ENCODE results near the gene RASD1. TPM values are rescaled to one million over a fixed set of nuclear protein-coding genes. Genes with fewer than 3 reads are reported as not detected.

The RASD1 gene
- total RNA-seq, 3 donors from 2014 or later (not counting 1 experiment from before 2014, with no cell fraction given) = 0.60 to 2.4 (median 1.2) TPM

DNA sequence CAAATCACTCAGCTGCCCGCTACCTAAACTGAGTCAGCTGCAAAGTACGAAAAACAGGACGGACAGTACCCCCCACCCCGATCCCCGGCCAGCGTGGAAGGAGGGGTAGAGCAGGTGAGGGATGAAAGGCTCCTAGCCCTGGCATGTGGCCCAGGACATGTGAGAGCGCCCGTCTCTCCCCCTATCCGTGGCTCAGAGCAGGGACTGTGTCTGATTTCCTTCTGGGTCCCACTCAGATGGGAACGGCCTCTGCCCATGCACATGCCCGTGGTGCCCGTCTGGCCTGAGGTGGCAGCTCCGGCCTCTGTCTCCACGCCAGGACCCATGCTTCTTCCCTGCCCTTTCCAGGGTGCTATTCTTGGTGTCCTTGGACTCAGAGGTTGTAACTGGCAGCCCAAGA lies 30.2 kb upstream of the RASD1 start:
- no peaks in the 10 kb centered on the region for H3K27me3 ChIP-seq (ENCODE audit: control insufficient read depth, insufficient read depth, low read length)
- H3K4me3 ChIP-seq (ENCODE audit: low read length) = no peak overlapping the region
- intact Hi-C loops (cut with micrococcal nuclease) = no loop called here
- H3K27ac ChIP-seq (ENCODE audit: low read length) = no peak overlapping the region
- H3K9me3 ChIP-seq (ENCODE audit: control insufficient read depth, insufficient read depth, low read length) = no peaks in the 10 kb centered on the region
- Mint-ChIP-seq H3K27me3 (ENCODE audit: low read depth in 2 of 2) (no peaks in the 10 kb centered on the region), H3K4me1 (peaks cover 0 to 5% of the 10 kb centered on the region in 2 donors), H3K4me3 (no peak overlapping the region), H3K27ac (no peak overlapping the region), H3K36me3 (no peaks in the 10 kb centered on the region), H3K9me3 (no peaks in the 10 kb centered on the region)
- TF ChIP-seq, protein P1, sequence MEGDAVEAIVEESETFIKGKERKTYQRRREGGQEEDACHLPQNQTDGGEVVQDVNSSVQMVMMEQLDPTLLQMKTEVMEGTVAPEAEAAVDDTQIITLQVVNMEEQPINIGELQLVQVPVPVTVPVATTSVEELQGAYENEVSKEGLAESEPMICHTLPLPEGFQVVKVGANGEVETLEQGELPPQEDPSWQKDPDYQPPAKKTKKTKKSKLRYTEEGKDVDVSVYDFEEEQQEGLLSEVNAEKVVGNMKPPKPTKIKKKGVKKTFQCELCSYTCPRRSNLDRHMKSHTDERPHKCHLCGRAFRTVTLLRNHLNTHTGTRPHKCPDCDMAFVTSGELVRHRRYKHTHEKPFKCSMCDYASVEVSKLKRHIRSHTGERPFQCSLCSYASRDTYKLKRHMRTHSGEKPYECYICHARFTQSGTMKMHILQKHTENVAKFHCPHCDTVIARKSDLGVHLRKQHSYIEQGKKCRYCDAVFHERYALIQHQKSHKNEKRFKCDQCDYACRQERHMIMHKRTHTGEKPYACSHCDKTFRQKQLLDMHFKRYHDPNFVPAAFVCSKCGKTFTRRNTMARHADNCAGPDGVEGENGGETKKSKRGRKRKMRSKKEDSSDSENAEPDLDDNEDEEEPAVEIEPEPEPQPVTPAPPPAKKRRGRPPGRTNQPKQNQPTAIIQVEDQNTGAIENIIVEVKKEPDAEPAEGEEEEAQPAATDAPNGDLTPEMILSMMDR (IDR thresholded peaks at IDR 0.05) = no peak
- ATAC-seq = no peak
- no peak for DNase-seq
- H3K36me3 ChIP-seq (ENCODE audit: control insufficient read depth, insufficient read depth, low read length) = no peaks in the 10 kb centered on the region
- no peaks in the 10 kb centered on the region for H3K4me1 ChIP-seq (ENCODE audit: control insufficient read depth, insufficient read depth, low read length)
- WGBS (ENCODE audit: insufficient coverage) = 91% methylated on average over 14 of the region's 14 CpGs

DNA sequence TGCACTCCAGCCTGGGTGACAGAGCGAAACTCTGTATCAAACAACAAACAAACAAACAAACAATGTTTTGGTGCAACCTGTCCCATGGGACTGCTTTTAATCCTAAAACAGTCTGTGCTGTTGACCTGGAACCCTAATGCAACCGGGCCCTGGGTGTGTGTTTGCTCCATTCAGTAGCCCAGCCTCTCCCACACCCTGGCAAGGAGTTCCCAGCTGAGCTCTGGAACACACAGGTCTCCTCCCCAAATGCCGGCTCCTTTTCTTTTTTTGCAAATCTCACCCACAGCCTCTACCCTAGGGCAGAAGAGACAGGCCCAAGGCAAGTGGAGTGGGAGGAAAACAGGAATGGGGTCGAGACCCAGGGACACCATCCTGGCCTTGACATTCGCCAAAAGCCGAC lies 29.8 kb upstream of the RASD1 start:
- intact Hi-C loops (cut with micrococcal nuclease) = no loop called here
- Mint-ChIP-seq H3K27ac (no peak overlapping the region), H3K9me3 (no peaks in the 10 kb centered on the region), H3K4me1 (peaks cover 0 to 5% of the 10 kb centered on the region in 2 donors), H3K27me3 (ENCODE audit: low read depth in 2 of 2) (no peaks in the 10 kb centered on the region), H3K36me3 (no peaks in the 10 kb centered on the region), H3K4me3 (no peak overlapping the region)
- ATAC-seq = no peak
- no peak for DNase-seq
- TF ChIP-seq, protein P1 (IDR thresholded peaks at IDR 0.05) = no peak
- WGBS (ENCODE audit: insufficient coverage) = 95% methylated on average over 5 of the region's 6 CpGs
- no peaks in the 10 kb centered on the region for H3K9me3 ChIP-seq (ENCODE audit: control insufficient read depth, insufficient read depth, low read length)
- H3K27me3 ChIP-seq (ENCODE audit: control insufficient read depth, insufficient read depth, low read length) = no peaks in the 10 kb centered on the region
- H3K36me3 ChIP-seq (ENCODE audit: control insufficient read depth, insufficient read depth, low read length) = no peaks in the 10 kb centered on the region
- H3K4me3 ChIP-seq (ENCODE audit: low read length) = no peak overlapping the region
- H3K27ac ChIP-seq (ENCODE audit: low read length) = no peak overlapping the region
- H3K4me1 ChIP-seq (ENCODE audit: control insufficient read depth, insufficient read depth, low read length) = no peaks in the 10 kb centered on the region

DNA sequence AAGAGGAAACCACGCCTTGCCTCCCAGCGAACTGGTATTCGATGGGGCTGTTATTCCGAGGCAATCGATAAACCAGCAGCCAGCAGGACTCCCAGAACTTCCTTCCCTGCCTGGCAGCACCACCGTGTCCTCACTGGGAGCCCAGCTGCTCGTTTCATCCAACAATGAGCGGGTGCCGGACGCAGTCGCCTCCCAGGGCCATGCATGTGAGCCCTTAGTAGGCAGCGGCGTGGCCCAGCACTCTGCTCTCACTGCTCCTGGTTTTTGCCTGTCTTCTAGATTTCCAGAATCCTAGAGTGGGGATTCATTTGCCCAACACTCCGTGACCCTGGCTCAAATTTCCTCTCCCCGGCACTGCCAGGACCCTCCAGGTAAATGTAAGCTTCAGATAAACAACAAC lies 29.1 kb upstream of the RASD1 start:
- H3K4me3 ChIP-seq (ENCODE audit: low read length) = no peak overlapping the region
- H3K36me3 Mint-ChIP-seq = no peaks in the 10 kb centered on the region
- no peaks in the 10 kb centered on the region for H3K36me3 ChIP-seq (ENCODE audit: control insufficient read depth, insufficient read depth, low read length)
- H3K9me3 ChIP-seq (ENCODE audit: control insufficient read depth, insufficient read depth, low read length) = no peaks in the 10 kb centered on the region
- no peaks in the 10 kb centered on the region for H3K27me3 Mint-ChIP-seq (ENCODE audit: low read depth in 2 of 2)
- DNase-seq (no peak), ATAC-seq (no peak)
- H3K9me3 Mint-ChIP-seq = no peaks in the 10 kb centered on the region
- no peak overlapping the region for H3K27ac ChIP-seq (ENCODE audit: low read length)
- TF ChIP-seq, protein P1 (IDR thresholded peaks at IDR 0.05) = no peak
- no peak overlapping the region for H3K4me3 Mint-ChIP-seq
- 75% methylated on average over 15 of the region's 15 CpGs for WGBS (ENCODE audit: insufficient coverage)
- H3K4me1 Mint-ChIP-seq = peaks cover 0 to 5% of the 10 kb centered on the region in 2 donors
- H3K27me3 ChIP-seq (ENCODE audit: control insufficient read depth, insufficient read depth, low read length) = no peaks in the 10 kb centered on the region
- H3K27ac Mint-ChIP-seq = no peak overlapping the region
- H3K4me1 ChIP-seq (ENCODE audit: control insufficient read depth, insufficient read depth, low read length) = no peaks in the 10 kb centered on the region
- intact Hi-C loops (cut with micrococcal nuclease) = no loop called here

DNA sequence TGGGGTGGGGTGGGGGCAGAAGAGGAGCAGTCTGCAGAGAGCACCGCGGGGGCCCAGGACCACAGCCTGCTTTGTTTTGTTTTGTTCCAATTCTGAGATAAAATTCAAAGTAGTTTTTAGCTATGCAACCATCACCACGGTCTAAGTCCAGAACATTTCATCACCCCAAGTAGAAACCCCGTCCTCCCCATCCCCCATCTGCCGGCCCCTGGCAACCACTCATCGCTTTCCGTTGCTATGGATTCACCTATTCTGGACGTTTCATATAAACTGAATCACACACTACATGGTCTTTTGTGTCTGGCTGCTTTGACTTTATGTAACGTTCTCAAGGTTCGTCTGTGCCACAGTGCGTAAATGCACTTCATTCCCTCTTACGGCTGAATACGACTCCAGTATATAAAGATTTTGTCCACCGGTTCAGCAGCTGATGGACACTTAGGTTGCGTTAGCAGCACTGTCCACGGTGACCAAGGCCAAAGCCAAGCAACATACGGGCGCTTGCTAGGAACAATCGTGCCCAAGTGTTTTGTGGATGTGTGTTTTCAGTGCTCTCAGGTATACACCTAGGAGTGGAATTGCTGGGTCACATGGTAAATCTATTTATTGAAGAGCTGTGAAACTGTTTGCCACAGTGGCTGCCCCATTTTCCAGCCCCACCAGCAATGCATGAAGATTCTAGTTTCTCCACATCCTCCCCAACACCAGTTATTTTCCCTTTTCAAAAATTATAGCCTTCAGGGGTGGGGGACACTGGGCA lies 27.7 kb upstream of the RASD1 start:
- Histone ChIP-seq H3K27ac (ENCODE audit: low read length) (no peak overlapping the region), H3K4me1 (ENCODE audit: control insufficient read depth, insufficient read depth, low read length) (no peaks in the 10 kb centered on the region), H3K4me3 (ENCODE audit: low read length) (no peak overlapping the region), H3K27me3 (ENCODE audit: control insufficient read depth, insufficient read depth, low read length) (no peaks in the 10 kb centered on the region), H3K36me3 (ENCODE audit: control insufficient read depth, insufficient read depth, low read length) (no peaks in the 10 kb centered on the region), H3K9me3 (ENCODE audit: control insufficient read depth, insufficient read depth, low read length) (no peaks in the 10 kb centered on the region)
- intact Hi-C loops (cut with micrococcal nuclease) = no loop called here
- Mint-ChIP-seq H3K9me3 (no peaks in the 10 kb centered on the region), H3K27ac (no peak overlapping the region), H3K4me3 (no peak overlapping the region), H3K36me3 (no peaks in the 10 kb centered on the region), H3K4me1 (peaks cover 0 to 5% of the 10 kb centered on the region in 2 donors), H3K27me3 (ENCODE audit: low read depth in 2 of 2) (no peaks in the 10 kb centered on the region)
- DNase-seq (no peak), ATAC-seq (no peak)
- WGBS (ENCODE audit: insufficient coverage) = 86% methylated on average over 19 of the region's 19 CpGs
- TF ChIP-seq, protein P1 (IDR thresholded peaks at IDR 0.05) = no peak

Measured in natural killer cell (primary cell).